Stimulated activated CD4-positive, alpha-beta T cell treated with anti-CD3 and anti-CD28 coated beads, Interleukin-1b, Interleukin-23, amount 100 ng/mL, for 4 hours (primary cell): ENCODE data around the gene GARNL3.

Source experiments
- DNase-seq, 2 donors: peaks; one replicate each; pipeline ENCODE4 v3.0.0-alpha.2; 2020; ENCODE audit warnings: low read depth in 2 of 2

Gene GARNL3

DNA sequence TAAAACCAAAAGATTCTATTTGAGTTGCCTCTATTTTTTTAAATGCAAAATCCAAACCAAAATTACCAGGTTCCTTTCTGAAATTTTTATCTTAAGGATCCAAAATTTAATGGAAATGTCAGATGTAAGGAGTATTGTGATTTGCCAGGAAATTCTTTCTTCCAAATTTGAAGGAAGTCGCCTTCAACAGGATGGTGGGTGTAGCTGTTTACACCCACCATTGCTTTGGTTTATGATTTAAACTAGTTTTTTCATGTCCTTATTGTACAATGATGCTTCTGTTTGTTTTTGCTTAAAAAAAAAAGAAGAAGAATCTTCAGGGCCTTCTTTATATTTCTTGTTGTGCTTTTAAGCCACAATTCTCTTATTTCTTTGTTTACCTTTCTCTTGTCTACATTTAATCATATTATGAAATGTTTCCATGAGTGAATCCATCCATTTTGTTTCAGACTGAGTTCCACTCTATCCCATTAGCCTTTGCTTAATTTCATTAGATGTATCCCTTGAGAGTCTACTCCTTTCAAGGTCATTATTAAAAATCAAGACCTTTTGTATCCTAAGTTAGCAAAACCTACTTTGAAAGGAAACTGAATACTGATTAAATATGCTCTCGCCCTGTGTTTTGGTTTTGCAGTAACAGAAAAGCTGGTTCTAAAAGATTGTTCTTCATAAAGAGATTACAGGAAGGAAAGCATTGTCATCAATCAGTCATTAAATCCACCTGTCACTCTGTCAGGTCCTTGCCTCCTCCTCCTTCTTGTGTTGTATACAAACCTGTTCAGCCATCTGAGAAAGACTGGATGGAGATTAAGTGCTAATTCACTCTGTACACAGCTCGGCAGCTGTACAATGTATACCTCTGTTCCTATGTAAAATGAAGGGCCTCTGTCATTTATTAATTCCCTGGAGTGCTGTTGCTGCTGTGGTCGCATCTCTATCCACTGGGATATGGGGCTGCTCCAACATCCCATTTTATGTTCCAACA is 86.9 kb downstream of the GARNL3 start:
- no peak for DNase-seq

DNA sequence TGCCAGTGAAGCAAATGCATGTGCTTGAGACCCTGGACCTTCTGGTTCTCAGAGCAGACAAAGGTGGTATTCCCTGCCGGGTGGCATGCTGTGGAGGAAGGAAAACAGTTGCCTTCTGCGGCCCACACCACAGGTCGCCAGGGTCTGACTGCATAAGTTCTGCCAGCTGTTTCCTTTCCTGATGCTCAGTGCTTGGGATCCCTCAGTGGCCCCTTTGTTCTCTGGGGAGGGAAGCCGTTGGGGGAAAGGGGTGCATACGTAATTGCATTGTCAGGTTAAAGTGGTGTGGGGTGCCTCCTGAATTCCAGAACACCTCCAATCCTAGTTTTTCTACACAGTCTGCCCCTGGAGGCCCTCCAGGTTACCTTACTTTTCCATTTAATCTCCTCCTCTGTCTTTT is 89.3 kb downstream of the GARNL3 start:
- no peak for DNase-seq

DNA sequence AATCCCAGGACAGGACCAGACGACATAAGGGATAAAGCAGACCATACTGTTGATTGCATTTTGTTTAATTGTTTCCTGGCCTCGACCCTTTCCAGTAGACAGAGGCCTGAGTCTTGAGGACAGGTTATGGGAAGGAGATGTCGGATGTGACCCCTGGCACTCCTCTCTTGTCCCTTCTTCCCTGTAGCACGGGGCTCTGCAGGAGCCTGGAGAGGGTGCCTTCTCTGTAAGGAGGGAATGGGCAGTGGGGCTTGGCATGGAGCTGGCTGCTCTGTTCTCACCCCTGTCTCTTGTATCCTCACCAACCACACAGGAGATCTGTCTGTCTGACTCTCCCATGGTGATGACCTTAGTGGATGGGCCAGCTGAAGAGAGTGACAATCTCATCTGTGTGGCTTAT is 92.3 kb downstream of the GARNL3 start:
- DNase-seq: no peak

DNA sequence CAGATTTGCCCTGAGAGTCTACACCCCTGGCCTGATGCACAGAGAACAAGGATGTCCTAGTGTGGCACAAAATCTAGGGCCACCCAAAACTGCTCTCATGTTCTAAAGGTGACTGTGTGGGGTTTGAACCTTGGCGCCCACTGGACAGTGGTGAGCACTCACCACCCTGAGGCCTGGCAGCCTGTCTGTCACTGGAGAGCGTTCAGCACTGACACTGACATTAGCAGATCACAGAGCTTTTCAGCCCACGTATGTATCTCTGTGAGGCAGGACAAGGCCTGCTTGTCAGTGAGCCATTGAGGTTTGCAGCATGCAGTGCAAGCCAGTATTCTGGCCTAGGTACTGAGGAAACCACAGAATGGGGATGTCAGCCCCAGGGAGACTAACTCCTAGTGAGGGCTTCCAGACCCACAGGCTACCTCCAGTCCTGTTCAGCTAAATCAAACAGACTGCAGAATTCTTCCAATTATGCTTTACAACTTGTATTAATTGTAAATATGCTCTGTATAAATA is 93.5 kb downstream of the GARNL3 start:
- no peak for DNase-seq

DNA sequence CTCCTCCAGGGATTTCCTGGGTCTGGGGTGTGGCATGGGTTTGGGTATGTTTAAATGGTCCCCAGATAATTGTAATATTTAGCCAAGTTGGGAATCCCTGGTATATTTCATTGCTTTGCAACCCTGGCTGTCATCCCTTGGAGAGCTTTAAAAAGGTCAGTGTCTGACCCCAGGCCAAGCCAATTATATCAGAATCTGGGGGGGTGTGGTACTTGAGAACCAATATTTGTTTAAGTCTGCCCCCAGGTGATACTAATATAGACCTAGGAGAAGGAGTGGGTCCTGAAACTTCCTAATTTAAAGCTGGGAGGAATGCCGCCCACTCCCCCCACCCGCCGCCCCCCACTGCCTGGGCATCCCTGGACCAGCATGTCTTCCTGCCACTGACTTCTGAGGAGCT is 94.2 kb downstream of the GARNL3 start:
- DNase-seq: no peak

DNA sequence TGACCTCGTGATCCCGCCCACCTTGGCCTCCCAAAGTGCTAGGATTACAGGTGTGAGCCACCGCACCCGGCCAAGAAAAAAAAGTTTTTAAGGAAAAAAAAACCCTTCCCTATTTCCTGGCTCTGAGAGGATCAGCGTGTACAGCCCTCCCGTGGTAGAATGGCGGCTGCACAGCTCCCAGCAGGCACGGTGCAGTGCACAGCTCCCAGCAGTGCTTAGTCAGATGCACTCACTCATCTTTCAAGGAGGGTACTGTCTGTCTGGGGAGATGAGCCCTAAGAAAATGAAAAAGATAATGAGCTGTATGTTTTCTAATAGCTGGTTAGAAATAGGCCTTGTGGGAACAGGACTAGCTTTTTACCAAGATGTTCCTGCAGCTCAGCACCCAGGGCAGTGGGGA is 95.7 kb downstream of the GARNL3 start:
- no peak for DNase-seq

DNA sequence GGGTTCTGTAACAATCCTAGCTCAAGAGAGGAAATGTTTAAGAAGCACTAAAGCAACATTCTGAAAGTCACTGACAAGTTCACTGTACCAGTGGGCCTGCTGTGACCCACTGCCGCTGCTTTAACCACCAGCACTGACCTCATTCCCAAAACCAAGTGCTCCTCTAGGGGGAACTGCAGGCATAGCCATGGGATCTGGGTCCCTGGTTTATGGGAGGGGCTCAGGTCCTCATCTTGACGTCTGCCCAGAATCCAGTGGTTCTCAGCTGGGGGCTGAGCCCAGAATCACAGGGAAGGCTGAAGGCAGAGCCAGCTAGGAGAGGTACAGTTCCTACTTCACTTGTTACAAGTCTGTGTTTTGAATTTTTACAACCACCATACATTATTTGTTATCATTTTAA is 96.3 kb downstream of the GARNL3 start:
- no peak for DNase-seq

DNA sequence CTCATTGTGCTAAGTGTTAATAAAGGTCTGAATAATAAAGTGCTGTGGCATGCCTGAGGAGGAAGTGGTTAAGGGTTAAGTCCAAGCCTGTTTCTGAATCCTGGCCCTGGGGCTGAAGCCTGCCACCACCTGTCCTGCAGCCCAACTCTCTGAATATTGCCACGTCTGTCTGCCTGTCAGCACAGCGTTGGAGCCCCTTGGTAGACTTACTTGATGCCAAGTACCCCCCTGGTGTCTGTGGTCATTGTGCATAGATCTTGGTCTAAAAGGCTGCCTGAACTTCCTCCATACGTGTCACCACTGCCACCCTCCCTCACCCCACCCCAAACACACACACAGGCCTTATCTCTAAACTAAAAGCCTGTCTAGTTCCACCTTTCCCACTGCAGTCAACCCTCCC is 97.0 kb downstream of the GARNL3 start:
- DNase-seq: no peak

DNA sequence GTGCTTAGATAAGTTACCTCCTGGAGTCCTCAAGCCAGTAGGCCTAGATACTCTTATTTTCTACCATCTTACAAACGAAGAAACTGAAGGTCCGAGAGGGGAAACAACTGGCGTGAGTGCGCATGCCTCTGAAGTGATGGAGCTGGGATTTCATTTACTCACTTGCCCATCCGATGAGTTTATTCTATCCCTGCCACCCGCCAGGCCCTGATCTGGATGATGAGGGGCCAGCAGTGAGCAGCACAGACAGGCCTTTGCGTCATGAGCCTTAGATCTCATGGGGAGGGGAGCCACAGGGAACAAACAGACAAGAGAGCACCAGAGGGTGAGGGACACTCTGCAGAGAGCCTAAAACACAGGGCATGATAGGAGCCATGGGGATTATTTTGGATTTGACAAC is 98.3 kb downstream of the GARNL3 start:
- no peak for DNase-seq

DNA sequence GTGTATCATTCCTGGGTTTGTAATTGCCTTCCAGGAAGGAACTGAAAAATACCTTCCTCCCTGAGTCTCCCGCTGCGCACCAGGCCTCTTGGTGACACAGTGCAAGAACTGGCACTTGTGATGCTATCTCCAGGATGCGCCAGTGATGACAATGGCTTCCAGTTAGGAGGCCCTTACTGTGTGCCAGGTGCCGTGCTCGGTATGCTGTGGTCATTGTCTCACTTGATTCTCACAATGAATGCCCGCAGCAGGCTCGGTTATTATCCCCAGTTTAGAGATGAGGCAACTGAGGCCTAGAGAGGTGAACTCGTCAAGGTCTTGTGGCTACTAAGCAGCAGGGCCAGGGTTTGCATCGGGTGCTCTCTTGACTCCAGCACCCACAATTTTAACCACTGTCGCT is 100.9 kb downstream of the GARNL3 start:
- DNase-seq: no peak

DNA sequence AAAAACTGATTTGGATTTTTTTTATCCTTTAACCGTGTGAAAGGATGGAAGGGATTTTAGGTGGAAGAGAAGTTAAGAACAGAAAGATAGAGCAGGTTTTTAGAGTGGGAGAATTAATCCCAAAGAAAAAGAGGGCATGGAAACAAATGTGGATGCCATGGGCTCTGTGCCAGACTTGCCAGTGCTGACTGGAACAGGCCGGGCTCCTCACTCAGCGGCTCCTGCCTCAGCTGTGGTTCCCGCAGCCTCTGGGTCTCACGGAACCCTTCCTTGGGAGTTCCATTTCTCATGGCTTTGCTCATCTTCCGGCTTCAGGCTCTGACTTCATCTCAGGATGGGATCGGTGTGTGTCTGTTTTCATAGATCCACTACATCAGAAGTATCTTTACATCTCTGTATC is 102.0 kb downstream of the GARNL3 start:
- DNase-seq: no peak

DNA sequence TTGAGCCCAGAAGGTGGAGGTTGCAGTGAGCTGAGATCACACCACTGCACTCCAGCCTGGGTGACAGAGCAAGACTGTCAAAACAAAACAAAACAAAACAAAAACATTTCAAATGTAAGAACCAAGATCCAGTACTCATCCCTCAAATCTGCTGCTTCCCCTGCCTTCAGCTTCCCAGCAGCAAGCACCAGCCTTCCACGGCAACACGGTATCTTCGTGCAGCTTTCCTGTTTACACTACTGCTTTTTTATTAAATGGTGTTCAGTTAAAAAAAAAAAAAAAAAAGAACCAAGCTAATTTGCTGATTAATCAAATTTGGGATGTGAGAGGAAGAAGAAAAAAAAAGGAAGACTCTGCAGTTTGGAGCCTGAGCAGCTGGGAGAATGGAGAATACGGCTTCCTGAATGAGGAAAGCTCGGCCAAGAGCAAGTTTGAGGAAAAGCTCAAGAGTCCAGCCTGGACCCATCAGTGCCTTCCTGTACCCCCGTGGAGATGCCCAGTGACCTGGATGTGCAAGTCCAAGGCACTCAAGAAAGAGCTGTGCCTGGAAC is 104.4 kb downstream of the GARNL3 start:
- DNase-seq: no peak

DNA sequence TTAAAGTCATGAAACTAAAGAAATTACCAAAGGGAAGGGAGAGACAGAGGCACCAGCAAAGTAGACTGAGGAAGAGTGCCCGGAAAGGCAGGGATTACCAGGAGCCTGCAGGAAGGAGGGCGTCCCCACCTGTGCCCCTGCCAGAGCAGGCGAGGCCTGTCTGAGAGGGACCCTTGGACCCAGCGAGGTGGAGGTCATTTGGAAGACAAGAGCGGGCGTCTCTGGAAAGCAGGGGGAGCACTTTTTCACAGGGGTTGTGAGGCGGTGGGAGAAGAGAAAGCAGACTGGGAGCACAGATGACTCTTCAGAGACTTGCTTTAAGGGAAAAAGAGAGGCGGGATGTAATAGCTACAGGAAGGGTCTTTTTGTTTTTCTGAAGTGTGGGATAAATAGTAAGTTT is 104.9 kb downstream of the GARNL3 start:
- no peak for DNase-seq

DNA sequence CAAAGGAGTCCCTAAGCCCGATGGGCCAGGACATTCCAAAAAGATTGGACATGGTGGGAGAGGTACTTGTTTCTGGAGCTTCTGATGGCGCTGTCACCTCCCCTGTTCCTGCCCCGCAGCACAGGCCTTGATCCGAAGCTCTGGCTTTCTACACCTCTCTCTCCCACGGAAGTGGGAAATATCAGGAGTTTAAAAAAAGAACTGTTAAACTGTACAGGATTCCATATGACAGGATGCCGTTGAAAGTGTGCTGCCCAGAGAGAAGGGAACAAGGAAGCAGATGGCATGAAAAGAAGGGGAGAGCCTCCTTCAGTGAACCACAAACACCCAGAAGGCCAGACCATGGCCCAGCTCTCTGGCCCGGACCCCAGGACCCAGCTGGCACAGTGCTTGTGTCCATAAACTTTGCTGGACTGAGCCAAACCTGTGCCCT is 105.6 kb downstream of the GARNL3 start:
- DNase-seq: no peak

DNA sequence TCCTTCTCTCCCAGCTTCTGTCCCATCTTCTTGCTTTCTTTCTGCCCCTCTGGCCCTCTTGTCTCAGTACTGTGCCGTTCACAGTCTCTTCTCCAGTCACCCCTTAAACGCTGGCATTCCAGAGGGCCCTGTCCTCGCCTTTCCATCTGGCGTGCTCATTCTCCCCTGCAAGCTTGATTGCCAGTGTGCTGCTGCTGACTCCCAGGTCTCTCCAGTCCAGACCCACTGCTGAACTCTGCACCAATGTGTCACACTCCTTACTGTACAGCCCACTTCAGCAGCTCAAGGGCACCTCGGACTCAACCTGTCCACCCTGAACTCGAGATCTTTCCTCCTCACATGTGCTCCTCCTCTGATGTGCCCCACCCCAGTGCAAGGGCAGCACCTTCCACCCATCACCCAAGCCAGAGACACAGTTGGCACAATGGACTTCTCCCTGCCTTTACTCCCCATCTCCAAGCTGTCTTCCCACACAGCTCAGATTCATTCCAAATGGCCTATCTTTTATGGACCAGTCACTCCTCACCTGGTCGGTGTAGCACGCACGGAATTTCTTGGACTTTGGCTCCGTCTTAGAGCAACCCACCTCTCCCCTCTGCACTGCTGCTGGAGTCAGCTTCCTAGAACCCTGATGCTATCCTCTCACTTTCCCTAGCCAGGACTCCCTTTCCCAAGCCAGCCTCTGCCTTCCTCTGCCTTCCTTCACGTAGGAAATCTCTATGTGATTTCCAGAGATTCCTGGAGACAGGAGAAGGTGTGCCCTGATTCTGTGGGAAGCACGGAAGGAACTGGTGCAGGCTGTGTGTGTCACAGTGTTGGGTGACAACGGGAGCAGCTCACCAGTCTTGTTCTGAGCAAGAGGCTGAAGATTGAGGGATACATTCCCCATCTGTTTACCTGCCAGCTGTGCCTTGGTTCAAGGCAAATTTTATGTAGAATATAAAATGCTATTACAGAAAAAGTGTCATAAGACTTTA is 106.4 kb downstream of the GARNL3 start:
- DNase-seq: no peak

DNA sequence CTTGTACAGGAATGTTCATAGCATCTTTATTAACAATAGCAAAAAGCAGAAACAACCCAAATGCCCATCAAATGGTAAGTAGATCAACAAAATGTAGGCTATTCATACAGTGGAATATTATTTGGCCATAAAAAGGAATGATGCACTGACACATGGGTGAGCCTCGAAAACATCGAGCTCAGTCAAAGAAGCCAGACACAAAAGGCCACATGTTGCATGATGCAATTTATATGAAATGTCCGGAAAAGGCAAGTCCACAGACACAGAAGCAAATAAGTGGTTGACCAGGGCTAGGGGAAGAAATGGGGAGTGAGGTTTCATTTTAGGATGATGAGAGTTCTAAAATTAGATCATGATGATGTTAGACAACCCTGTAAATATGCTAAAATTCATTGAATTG is 115.9 kb downstream of the GARNL3 start:
- DNase-seq: no peak

DNA sequence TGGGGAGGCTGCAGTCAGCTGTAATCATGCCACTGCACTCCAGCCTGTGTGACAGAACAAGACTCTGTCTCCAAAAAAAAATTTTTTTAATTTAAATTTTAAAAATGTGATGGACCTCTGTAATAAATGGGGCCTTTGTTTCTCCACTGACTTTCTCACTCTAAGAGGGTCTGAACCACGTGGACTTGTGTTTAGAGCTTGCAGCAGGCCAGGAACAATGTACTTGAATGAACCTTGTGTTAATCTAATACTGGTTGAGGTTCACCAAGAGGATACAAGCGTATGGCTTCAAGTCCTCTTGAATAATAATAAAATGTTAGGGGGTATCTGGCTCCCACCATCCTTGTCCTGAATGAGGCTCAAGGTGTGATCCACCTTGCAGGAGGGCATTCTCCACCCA is 118.0 kb downstream of the GARNL3 start:
- DNase-seq: no peak

DNA sequence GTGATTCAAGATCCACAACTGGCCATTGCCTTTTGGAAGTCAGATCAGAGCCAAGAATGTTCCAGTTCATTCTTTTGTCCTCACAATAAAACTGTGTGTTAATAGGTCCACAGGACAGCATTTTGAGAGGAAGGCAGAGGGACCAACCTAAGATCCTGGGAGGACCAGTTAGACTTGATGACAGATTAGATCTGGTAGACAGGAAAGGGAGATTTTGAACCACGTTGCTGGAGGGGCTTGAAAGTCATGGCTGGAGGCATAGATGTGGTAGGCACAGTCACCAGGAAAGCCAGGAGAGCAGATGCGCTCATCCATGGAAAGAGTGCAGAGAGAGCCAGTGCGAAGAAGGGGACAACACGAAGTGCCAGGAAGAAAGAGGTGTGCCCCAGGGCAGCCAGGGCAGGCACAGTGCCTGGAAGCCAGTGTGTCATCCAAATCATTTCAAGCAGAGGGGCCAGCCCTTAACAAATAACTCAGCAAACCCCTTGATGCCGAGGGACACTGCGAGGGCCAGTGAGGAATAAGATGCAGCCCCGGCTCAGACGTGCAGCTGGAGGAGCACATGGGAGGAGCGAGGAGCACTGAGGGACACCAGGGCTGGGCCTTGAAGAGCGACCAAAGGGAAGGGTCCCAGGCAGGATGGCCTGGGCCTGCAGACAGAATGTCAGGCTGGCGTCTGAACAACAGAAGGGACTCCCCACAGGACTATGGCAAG is 119.6 kb downstream of the GARNL3 start:
- no peak for DNase-seq

DNA sequence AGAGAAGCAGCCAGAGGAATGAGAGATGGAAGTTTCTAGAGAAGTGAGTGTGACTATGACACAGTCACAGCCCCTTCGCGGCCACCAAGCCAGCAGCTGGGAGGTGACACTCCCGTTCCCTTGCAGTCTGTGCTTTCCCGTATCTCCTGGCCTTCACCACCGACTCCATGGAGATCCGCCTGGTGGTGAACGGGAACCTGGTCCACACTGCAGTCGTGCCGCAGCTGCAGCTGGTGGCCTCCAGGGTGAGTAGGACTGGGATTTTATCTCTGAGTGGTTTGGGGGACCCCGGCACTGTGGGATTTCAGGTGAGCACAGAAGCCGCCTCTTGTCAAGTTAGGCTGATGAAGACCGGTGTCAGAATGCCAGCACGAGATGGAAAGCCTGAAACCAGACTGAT is 120.3 kb downstream of the GARNL3 start:
- DNase-seq: no peak

DNA sequence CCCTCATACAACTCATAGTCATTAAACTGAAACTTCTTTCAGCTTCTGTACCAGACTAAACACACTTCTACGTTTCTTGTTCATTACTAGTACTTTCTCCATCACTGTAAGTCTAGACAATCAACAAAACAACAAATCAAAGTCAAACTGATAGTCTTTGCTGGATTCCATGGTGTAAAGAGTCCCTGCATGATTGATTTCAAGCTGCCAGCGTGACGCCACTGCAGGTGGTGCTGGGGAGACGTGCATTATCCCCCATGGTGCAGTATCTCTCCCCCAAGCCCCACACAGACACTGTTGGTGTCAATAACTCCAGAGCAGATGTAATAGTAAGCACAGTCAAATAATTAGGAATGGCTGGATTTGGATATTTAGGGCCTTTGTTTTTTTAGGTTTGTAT is 121.7 kb downstream of the GARNL3 start:
- no peak for DNase-seq

DNA sequence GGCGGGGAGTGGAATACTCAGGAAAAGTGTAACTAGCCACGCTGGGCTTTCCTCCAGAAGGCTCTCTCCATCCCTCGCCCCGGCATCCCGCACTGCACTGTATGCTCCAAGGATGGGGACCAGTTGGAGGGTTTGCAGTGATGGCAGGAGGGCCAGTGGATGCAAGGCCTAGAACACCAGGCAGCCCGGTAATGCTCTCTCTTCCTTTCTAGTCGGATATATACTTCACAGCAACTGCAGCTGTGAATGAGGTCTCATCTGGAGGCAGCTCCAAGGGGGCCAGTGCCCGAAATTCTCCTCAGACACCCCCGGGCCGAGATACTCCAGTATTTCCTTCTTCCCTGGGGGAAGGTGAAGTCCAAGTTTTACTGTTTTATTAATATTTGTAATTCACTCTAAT is 122.4 kb downstream of the GARNL3 start:
- no peak for DNase-seq
